Breast epithelium (tissue), 3 donors: ENCODE data around the gene BARHL1.

Experiments used
- CTCF ChIP-seq, 3 donors: fragments of 450-650 bp; IDR thresholded peaks; one replicate each; pipeline ENCODE4 v1.5.1; 2016 to 2017; ENCODE audit warnings: antibody characterized with exemption in 3 of 3, mild to moderate bottlenecking in 3 of 3, moderate library complexity in 3 of 3
- POLR2A ChIP-seq: fragments of 450-650 bp; IDR thresholded peaks from one replicate; pipeline ENCODE4 v1.6.1; 2016; ENCODE audit warnings: antibody characterized with exemption, mild to moderate bottlenecking, moderate library complexity

GRCh38 chr9:132634327-132634726 is 51.9 kb downstream of the BARHL1 start:
- no peak for TF ChIP-seq CTCF (IDR thresholded peaks at IDR 0.05)
- no peak for TF ChIP-seq POLR2A
